GM18517 (cell line): Measurements from ENCODE around the gene TMEM131L.
"Not testable (repeated sequence)": the region's sequence is repeated elsewhere in the genome, so short reads cannot be mapped to it uniquely, and the experiment has no call there.

ENCODE experiments used
- ATAC-seq: cut with Tn5 transposase; IDR thresholded peaks from one replicate; pipeline ENCODE4 v1.9.1; 2021; ENCODE audit warnings: mild to moderate bottlenecking, moderate library complexity; ENCODE audit not compliant: unreplicated experiment

The TMEM131L gene

GRCh38 chr4:153535772-153536513, 69.8 kb downstream of the TMEM131L start:
- ATAC-seq: no peak

GRCh38 chr4:153537493-153537960, 71.4 kb downstream of the TMEM131L start:
- no peak for ATAC-seq

GRCh38 chr4:153538487-153539357, 72.6 kb downstream of the TMEM131L start:
- no peak for ATAC-seq

- no peak for ATAC-seq
These were observed 73.3 kb downstream of the TMEM131L start for GRCh38 chr4:153539422-153539821.

- no peak for ATAC-seq
These were observed 75.4 kb downstream of the TMEM131L start for GRCh38 chr4:153541456-153542096.

GRCh38 chr4:153542131-153542530, 76.0 kb downstream of the TMEM131L start:
- no peak for ATAC-seq

GRCh38 chr4:153542834-153543233, 76.7 kb downstream of the TMEM131L start:
- ATAC-seq: no peak

- no peak for ATAC-seq
These were observed 77.2 kb downstream of the TMEM131L start for GRCh38 chr4:153543351-153543750.

GRCh38 chr4:153545822-153546221, 79.7 kb downstream of the TMEM131L start:
- ATAC-seq: no peak

- no peak for ATAC-seq
These were observed 80.1 kb downstream of the TMEM131L start for GRCh38 chr4:153546280-153546679.

- ATAC-seq: no peak
These were observed 81.4 kb downstream of the TMEM131L start for GRCh38 chr4:153547520-153547919.

- ATAC-seq: not testable (repeated sequence)
These were observed 82.7 kb downstream of the TMEM131L start for GRCh38 chr4:153548907-153549306.

- no peak for ATAC-seq
These were observed 83.2 kb downstream of the TMEM131L start for GRCh38 chr4:153549405-153549804.

- ATAC-seq: no peak
These were observed 87.1 kb downstream of the TMEM131L start for GRCh38 chr4:153553155-153553818.

- ATAC-seq: no peak
These were observed 87.6 kb downstream of the TMEM131L start for GRCh38 chr4:153553819-153554170.

GRCh38 chr4:153555730-153556434, 89.7 kb downstream of the TMEM131L start:
- ATAC-seq: no peak

- ATAC-seq: no peak
These were observed 90.3 kb downstream of the TMEM131L start for GRCh38 chr4:153556435-153556815.

GRCh38 chr4:153560908-153561307, 94.7 kb downstream of the TMEM131L start:
- no peak for ATAC-seq

- no peak for ATAC-seq
These were observed 98.7 kb downstream of the TMEM131L start for GRCh38 chr4:153564630-153565525.
